SK-N-SH (cell line): Measurements from ENCODE around the gene NIN. TPM values are rescaled to one million over a fixed set of nuclear protein-coding genes. Genes with fewer than 3 reads are reported as not detected.
"Not testable (repeated sequence)": the region's sequence is repeated elsewhere in the genome, so short reads cannot be mapped to it uniquely, and the experiment has no call there.

ENCODE experiments used
- CTCF ChIA-PET: fragments of 300-600, 350-600 bp; formaldehyde crosslinking; extraction: SDS; loops from one replicate; lab custom pipeline; 2021; lab: Yijun Ruan, JAX
- POLR2A ChIA-PET: fragments of 350-600 bp; sonication (Branson Sonifier 250); formaldehyde crosslinking; extraction: SDS; loops from one replicate; lab custom pipeline; 2020; ENCODE audit warnings: antibody characterized with exemption, inconsistent platforms; lab: Yijun Ruan, JAX
- DNase-seq: peaks from one replicate; pipeline ENCODE4 v3.0.0; 2012
- H2AFZ ChIP-seq: fragments of 200-600 bp; sonication (generic); 2 replicates; pipeline ENCODE4 v1.8.1; 2016; ENCODE audit warnings: antibody characterized with exemption, mild to moderate bottlenecking, low read depth
- H3F3A ChIP-seq: fragments of 200-600 bp; sonication (generic); replicated peaks from 2 replicates; pipeline ENCODE3; 2016; ENCODE audit warnings: antibody characterized with exemption, mild to moderate bottlenecking; ENCODE audit not compliant: insufficient read depth
- H3K27ac ChIP-seq, 2 experiments: fragments of 200-500 bp in 1 of 2; fragments of 200-600 bp in 1 of 2; sonication (Bioruptor generic) in 1 of 2; sonication (generic), shearing (Covaris generic) in 1 of 2; 2 replicates each; pipeline versions ENCODE4 v1.5.1 to v1.6.1; 2014 to 2016; ENCODE audit warnings: low read depth in 2 of 2, inconsistent platforms in 1 of 2, low read length in 1 of 2, mild to moderate bottlenecking in 1 of 2, mixed read lengths in 1 of 2
- H3K27me3 ChIP-seq: fragments of 200-600 bp; sonication (generic), shearing (Covaris generic); 2 replicates; pipeline ENCODE4 v1.6.1; 2016; ENCODE audit warnings: mixed run types; ENCODE audit not compliant: insufficient read depth
- H3K36me3 ChIP-seq, 2 experiments: fragments of 200-500 bp in 1 of 2; fragments of 200-600 bp in 1 of 2; sonication (Bioruptor generic) in 1 of 2; sonication (generic) in 1 of 2; replicated peaks in 1 of 2; 2 replicates each; pipeline versions ENCODE3 to v1.5.1; 2014 to 2016; ENCODE audit warnings: low read length in 1 of 2, mild to moderate bottlenecking in 1 of 2; ENCODE audit not compliant: insufficient read depth in 2 of 2, control insufficient read depth in 1 of 2
- H3K4me1 ChIP-seq, 2 experiments: fragments of 200-500 bp in 1 of 2; fragments of 200-600 bp in 1 of 2; sonication (Bioruptor generic) in 1 of 2; sonication (generic), shearing (Covaris generic) in 1 of 2; 2 replicates each; pipeline versions ENCODE4 v1.5.1 to v1.6.1; 2014 to 2016; ENCODE audit warnings: low read depth in 1 of 2, low read length in 1 of 2, mixed run types in 1 of 2; ENCODE audit not compliant: insufficient read depth in 2 of 2, control insufficient read depth in 1 of 2
- H3K4me2 ChIP-seq: fragments of 200-600 bp; sonication (generic), shearing (Covaris generic); 2 replicates; pipeline ENCODE4 v1.6.1; 2017; ENCODE audit warnings: mixed run types
- H3K4me3 ChIP-seq, 2 experiments: fragments of 200-500 bp in 1 of 2; fragments of 200-600 bp in 1 of 2; sonication (Bioruptor generic) in 1 of 2; sonication (generic), shearing (Covaris generic) in 1 of 2; 2 replicates each; pipeline versions ENCODE4 v1.5.1 to v1.8.1; 2014 to 2016; ENCODE audit warnings: low read depth in 2 of 2, inconsistent platforms in 1 of 2, low read length in 1 of 2, mild to moderate bottlenecking in 1 of 2, mixed read lengths in 1 of 2, moderate library complexity in 1 of 2
- H3K79me2 ChIP-seq: fragments of 200-600 bp; sonication (generic); 2 replicates; pipeline ENCODE4 v1.8.1; 2017; ENCODE audit warnings: mild to moderate bottlenecking; ENCODE audit not compliant: insufficient read depth
- H3K9ac ChIP-seq: fragments of 200-600 bp; sonication (generic); 2 replicates; pipeline ENCODE4 v1.6.1; 2017; ENCODE audit warnings: mixed run types
- H3K9me2 ChIP-seq: fragments of 200-600 bp; sonication (generic); 2 replicates; pipeline ENCODE4 v1.6.1; 2017; ENCODE audit warnings: mixed run types
- H3K9me3 ChIP-seq: fragments of 200-600 bp; sonication (generic); 2 replicates; pipeline ENCODE4 v1.6.1; 2017; ENCODE audit warnings: mixed run types, mild to moderate bottlenecking, moderate library complexity
- H4K20me1 ChIP-seq: fragments of 200-600 bp; sonication (generic); 2 replicates; pipeline ENCODE4 v1.6.1; 2017; ENCODE audit warnings: mild to moderate bottlenecking, mixed run types; ENCODE audit not compliant: insufficient read depth
- CHD2 ChIP-seq: fragments of 150-350 bp; IDR thresholded peaks from 2 replicates; pipeline ENCODE4 v1.6.1; 2018; ENCODE audit warnings: low read length; ENCODE audit not compliant: partially characterized antibody
- CTCF ChIP-seq: fragments of 200-600 bp; sonication (generic); IDR thresholded peaks from 2 replicates; pipeline ENCODE4 v1.6.1; 2017; ENCODE audit warnings: antibody characterized with exemption, mild to moderate bottlenecking, moderate library complexity
- FOXJ3 ChIP-seq: sonication (generic); formaldehyde crosslinking; IDR thresholded peaks from 2 replicates; pipeline ENCODE4 v1.5.1; 2020; ENCODE audit warnings: mild to moderate bottlenecking, missing genetic modification reagents
- FOXM1 ChIP-seq: IDR thresholded peaks from 2 replicates; pipeline ENCODE4 v1.4.0; 2012; ENCODE audit warnings: low read depth, mild to moderate bottlenecking
- GABPA ChIP-seq: IDR thresholded peaks from 2 replicates; pipeline ENCODE4 v1.4.0; 2012; ENCODE audit warnings: low read depth, mild to moderate bottlenecking
- IRF3 ChIP-seq: fragments of 150-350 bp; IDR thresholded peaks from 2 replicates; pipeline ENCODE4 v1.6.1; 2016; ENCODE audit warnings: mild to moderate bottlenecking, low read depth, low read length
- MEF2A ChIP-seq: IDR thresholded peaks from 2 replicates; pipeline ENCODE4 v1.4.0; 2012; ENCODE audit warnings: low read depth, borderline replicate concordance
- NFIC ChIP-seq: IDR thresholded peaks from 2 replicates; pipeline ENCODE4 v1.4.0; 2012; ENCODE audit warnings: borderline replicate concordance
- NRF1 ChIP-seq: IDR thresholded peaks from 2 replicates; pipeline ENCODE4 v1.6.1; 2012; ENCODE audit warnings: low read depth, mild to moderate bottlenecking, low read length
- PBX3 ChIP-seq: IDR thresholded peaks from 2 replicates; pipeline ENCODE4; 2012
- REST ChIP-seq: IDR thresholded peaks from 2 replicates; pipeline ENCODE4 v1.6.1; 2012; ENCODE audit warnings: mild to moderate bottlenecking, low read depth, low read length, moderate library complexity
- RFX5 ChIP-seq: IDR thresholded peaks from 2 replicates; pipeline ENCODE4 v1.6.1; 2012; ENCODE audit warnings: mild to moderate bottlenecking, improper control_type of control experiment, low read length
- SIN3A ChIP-seq: IDR thresholded peaks from 2 replicates; pipeline ENCODE4 v1.6.1; 2012; ENCODE audit warnings: low read depth, mild to moderate bottlenecking, low read length, moderate library complexity, borderline replicate concordance
- WGBS: methylation state at CpG from one replicate; pipeline ENCODE4 v1.1.6; 2017; ENCODE audit warnings: low lambda C conversion rate; 5-methylcytosine and 5-hydroxymethylcytosine counted together
- polyA plus RNA-seq, 3 experiments: library from polyadenylated mRNA; depleted of rRNA; stranded (reverse); fragments of >200 nt; gene quantifications; 2 replicates each; pipeline ENCODE4 v1.2.3, GENCODE V29; 2012

Gene NIN
- polyA plus RNA-seq, 1 of the 3 experiments (the other 2 are of a cell fraction): 10.0 TPM

- H3K9ac ChIP-seq, H3K27me3 ChIP-seq, POLR2A ChIA-PET, H3K9me3 ChIP-seq, H3K4me3 ChIP-seq, DNase-seq, H3K27ac ChIP-seq, CTCF ChIA-PET, H3K9me2 ChIP-seq, H3K4me1 ChIP-seq, H2AFZ ChIP-seq, H3K4me2 ChIP-seq: not testable (repeated sequence)
- 96% methylated on average over 1 of the region's 1 CpG for whole genome bisulfite sequencing
- peaks cover 2 to 25% of the 10 kb centered on the region in 2 experiments for H3K36me3 ChIP-seq
- H3F3A ChIP-seq: peaks cover 15% of the 10 kb centered on the region
- H3K79me2 ChIP-seq: peaks cover 92% of the 10 kb centered on the region
- peaks cover 18% of the 10 kb centered on the region for H4K20me1 ChIP-seq
Observed at GRCh38 chr14:50815058-50815457, 15.9 kb downstream of the NIN start.

- no peak overlapping the region for H3K27ac ChIP-seq
- H3K4me3 ChIP-seq: no peak overlapping the region
- H3K9me2 ChIP-seq: no peaks in the 10 kb centered on the region
- H3K9ac ChIP-seq: no peak overlapping the region
- ChIA-PET POLR2A (no interaction called here), CTCF (no interaction called here)
- peaks cover 92% of the 10 kb centered on the region for H3K79me2 ChIP-seq
- peaks cover 2 to 21% of the 10 kb centered on the region in 2 experiments for H3K36me3 ChIP-seq
- peaks cover 18% of the 10 kb centered on the region for H4K20me1 ChIP-seq
- H2AFZ ChIP-seq: no peak overlapping the region
- H3F3A ChIP-seq: peaks cover 15% of the 10 kb centered on the region
- 98% methylated on average over 3 of the region's 3 CpGs for WGBS
- TF ChIP-seq FOXJ3 (no peak), FOXM1 (no peak), NRF1 (no peak), NFIC (no peak), GABPA (no peak), RFX5 (no peak), CTCF (no peak), REST (no peak), PBX3 (no peak), IRF3 (no peak), SIN3A (no peak), CHD2 (no peak), MEF2A (no peak)
- no peaks in the 10 kb centered on the region for H3K9me3 ChIP-seq
- H3K4me2 ChIP-seq: no peak overlapping the region
- no peak for DNase-seq
- peaks cover 2 to 6% of the 10 kb centered on the region in 2 experiments; a peak in 2 of 4 replicates for H3K4me1 ChIP-seq
- no peaks in the 10 kb centered on the region for H3K27me3 ChIP-seq
Observed at GRCh38 chr14:50814161-50814560, 16.8 kb downstream of the NIN start.
